SK-N-MC (cell line): ENCODE measurements around the gene NAA10.

Source experiments
- DNase-seq: peaks from one replicate; pipeline ENCODE4 v3.0.0-alpha.2; 2011; ENCODE audit warnings: low read depth, low spot score
- H3K27ac ChIP-seq: fragments of 200-600 bp; sonication (generic); 2 replicates; pipeline ENCODE4 v1.5.1; 2016; ENCODE audit warnings: mixed run types
- H3K36me3 ChIP-seq: fragments of 200-600 bp; sonication (generic); 2 replicates; pipeline ENCODE4 v1.6.1; 2017; ENCODE audit warnings: antibody characterized with exemption, low read length, mixed read lengths; ENCODE audit not compliant: insufficient read depth
- H3K4me3 ChIP-seq: fragments of 200-600 bp; sonication (generic); 2 replicates; pipeline ENCODE4 v1.5.1; 2016
- H3K9ac ChIP-seq: fragments of 200-600 bp; sonication (generic); 2 replicates; pipeline ENCODE4 v1.8.0; 2017; ENCODE audit warnings: mixed run types, mixed read lengths; ENCODE audit not compliant: insufficient read length
- H3K9me3 ChIP-seq: fragments of 200-600 bp; sonication (generic); 2 replicates; pipeline ENCODE4 v1.6.1; 2017; ENCODE audit warnings: low read depth, mild to moderate bottlenecking, antibody characterized with exemption, low read length, moderate library complexity, mixed read lengths
- EZH2 ChIP-seq: fragments of 200-600 bp; sonication (generic); IDR thresholded peaks from one replicate; pipeline ENCODE4 v1.6.1; 2017; ENCODE audit warnings: antibody characterized with exemption
- FOXP2 ChIP-seq: optimal IDR thresholded peaks from 2 replicates; pipeline ENCODE3; 2011; ENCODE audit warnings: mild to moderate bottlenecking, moderate library complexity; ENCODE audit not compliant: insufficient read depth; ENCODE audit errors: extremely low read length, control extremely low read depth
- POLR2AphosphoS5 ChIP-seq: IDR thresholded peaks from 2 replicates; pipeline ENCODE4 v1.6.1; 2012; ENCODE audit warnings: mild to moderate bottlenecking, low read depth, low read length, borderline replicate concordance

The NAA10 gene

DNA sequence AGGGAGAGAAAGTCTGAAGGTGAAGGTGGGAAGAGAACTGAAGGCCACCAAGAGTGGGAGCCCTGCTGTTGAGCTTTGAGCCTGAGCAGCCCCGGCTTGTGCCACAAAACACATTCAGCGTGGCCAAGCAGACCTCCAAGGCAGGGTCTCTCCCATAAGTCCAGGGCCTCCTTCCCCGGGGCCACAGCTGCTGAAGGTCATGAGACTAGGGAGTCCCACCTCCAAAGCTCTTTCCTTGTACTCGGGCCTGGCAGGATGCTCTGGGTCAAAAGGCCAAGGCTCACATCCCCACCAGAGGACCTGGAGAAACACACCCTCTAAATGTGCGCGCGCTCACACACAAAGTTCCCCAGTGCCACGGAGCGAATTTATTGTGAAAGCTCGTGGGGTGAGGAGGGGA lies 5.3 kb downstream of the NAA10 start:
- no peak for DNase-seq
- peaks cover 5% of the 10 kb centered on the region; the same call in 1 of the 2 replicates for H3K36me3 ChIP-seq
- H3K27ac ChIP-seq = peak overlapping the region; percentile 10; the same call in 1 of the 2 replicates
- H3K9ac ChIP-seq = no peak overlapping the region
- H3K9me3 ChIP-seq = no peaks in the 10 kb centered on the region
- TF ChIP-seq EZH2 (no peak), POLR2AphosphoS5 (no peak), FOXP2 (no peak)
- no peak overlapping the region for H3K4me3 ChIP-seq

DNA sequence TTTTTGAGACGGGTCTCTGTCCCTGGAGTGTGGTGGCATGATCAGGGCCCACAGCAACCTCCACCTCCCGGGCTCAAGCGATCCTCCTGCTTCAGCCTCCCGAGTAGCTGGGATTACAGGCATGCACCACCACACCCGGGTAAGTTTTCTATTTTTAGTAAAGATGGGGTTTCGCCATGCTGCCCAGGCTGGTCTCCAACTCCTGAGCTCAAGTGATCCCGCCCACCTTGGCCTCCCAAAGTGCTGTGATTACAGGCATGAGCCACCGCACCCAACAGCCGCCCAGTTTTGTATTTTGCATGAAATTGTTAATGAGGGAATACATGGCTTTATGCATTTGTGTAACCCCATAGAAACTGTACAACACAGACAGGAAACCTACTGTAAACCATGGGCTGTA lies 6.0 kb downstream of the NAA10 start:
- H3K36me3 ChIP-seq = peaks cover 5% of the 10 kb centered on the region; the same call in 1 of the 2 replicates
- DNase-seq = no peak
- H3K4me3 ChIP-seq = peak overlapping the region; percentile 69
- no peaks in the 10 kb centered on the region for H3K9me3 ChIP-seq
- no peak overlapping the region for H3K9ac ChIP-seq
- H3K27ac ChIP-seq = no peak overlapping the region
- no peak for TF ChIP-seq EZH2

DNA sequence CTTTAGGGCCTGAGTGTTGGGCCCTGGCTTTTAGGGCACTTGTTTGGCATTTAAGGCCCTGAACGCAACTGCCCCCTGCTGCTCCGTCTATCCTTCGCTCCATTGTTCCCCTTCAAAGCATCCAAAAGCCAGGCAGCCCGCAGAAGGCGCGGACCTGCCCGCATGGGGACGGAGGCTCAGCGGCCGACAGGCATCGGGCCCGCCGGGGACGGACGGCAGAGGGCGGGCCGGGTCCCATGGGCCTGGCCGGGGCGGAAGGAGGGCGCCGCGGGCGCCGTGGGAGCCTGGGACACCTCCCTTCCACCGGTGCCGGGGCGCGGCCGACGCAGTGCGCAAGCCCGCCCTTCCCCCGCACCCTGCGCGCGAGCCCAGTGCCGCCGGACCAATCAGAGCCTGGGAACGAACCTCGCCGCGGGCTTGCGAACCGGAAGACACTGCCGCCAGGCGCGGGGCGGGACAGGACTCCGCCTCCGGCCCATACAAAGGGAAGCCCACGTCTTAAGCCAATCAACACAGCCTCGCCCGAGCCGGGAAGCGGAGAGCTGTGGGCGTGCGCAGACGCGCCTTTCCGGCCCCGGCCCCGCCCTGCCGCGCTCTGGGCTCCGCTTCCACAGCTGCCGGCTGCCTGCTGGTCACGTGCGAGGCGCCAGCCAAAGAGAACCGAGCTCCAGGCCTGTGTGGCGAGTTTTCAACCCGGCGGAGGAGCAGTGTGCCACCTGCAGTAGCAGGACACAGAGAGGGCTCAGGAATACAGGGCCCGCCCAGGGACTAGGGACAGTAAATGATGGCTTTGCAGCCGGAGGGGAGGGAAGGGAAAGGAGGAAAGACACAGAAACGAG lies 6.7 kb downstream of the NAA10 start:
- Histone ChIP-seq H3K9ac (peak overlapping the region; percentile 95), H3K4me3 (peak overlapping the region; percentile 81), H3K27ac (peak overlapping the region; percentile 94), H3K9me3 (no peaks in the 10 kb centered on the region), H3K36me3 (peaks cover 5% of the 10 kb centered on the region; the same call in 1 of the 2 replicates)
- TF ChIP-seq EZH2 = no peak
- TF ChIP-seq FOXP2 = peak; percentile 78
- TF ChIP-seq POLR2AphosphoS5 = peak; percentile 80
- peak; percentile 69 for DNase-seq

DNA sequence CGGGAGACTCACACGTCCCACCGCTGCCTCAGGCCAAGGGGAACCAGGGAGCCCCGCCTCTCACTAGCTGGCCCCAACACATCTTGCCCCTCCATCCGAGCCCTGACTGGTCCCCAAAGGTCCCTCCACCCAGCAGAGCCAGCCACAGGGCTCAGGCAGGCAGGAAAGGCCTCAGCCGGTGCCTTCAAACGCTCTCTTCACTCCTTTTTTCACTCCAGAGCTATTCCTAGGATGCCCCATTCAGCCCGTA lies 7.2 kb downstream of the NAA10 start:
- peak overlapping the region; percentile 95 for H3K9ac ChIP-seq
- peaks cover 5% of the 10 kb centered on the region; the same call in 1 of the 2 replicates for H3K36me3 ChIP-seq
- no peak for TF ChIP-seq EZH2
- TF ChIP-seq POLR2AphosphoS5 = no peak
- no peak for TF ChIP-seq FOXP2
- H3K4me3 ChIP-seq = peak overlapping the region; percentile 81
- peak overlapping the region; percentile 94 for H3K27ac ChIP-seq
- no peak for DNase-seq
- no peaks in the 10 kb centered on the region for H3K9me3 ChIP-seq

DNA sequence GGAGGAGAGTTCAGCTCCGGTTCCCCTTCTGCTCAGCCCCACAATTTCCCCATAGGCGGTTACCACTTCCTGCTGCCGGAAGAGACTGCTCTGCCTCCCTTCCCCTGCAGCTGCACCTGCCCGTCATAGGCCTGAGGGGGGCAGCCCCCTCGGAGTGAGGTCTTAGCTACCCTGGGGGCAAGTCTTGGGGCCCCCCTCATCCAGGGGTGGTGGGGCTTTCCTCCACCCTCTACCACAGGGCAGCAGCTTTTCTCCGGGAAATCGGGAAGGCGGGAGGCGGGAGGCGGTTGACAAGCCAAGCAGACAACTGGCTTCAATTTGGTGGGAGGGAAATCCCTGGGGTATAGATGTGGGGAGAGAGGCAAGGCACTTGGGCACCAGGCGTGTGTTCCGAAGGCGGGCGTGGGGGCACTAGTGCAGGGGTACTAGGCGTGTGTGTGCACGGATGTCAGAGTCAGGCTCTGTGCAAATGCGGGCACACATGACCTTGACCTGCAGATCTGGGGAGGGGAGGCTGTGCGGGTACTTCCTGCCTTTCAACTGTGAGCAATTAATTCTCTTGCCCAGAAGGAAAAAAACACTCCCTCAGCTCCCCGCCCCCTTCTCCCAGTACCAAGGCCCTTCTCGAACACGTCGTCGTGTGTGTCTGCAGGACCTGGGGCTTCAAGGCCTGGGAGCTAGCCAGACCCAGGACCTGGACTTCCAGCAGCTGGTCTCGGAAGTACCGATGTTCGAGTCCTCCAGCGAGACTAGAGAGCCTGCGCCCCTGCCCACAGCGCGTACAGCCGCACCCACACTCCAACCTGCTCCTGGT lies 7.8 kb downstream of the NAA10 start:
- Histone ChIP-seq H3K27ac (peak overlapping the region; percentile 94), H3K9ac (peak overlapping the region; percentile 95), H3K9me3 (no peaks in the 10 kb centered on the region), H3K36me3 (peaks cover 4% of the 10 kb centered on the region; the same call in 1 of the 2 replicates), H3K4me3 (peak overlapping the region; percentile 81)
- DNase-seq = peak; percentile 64
- TF ChIP-seq FOXP2 = no peak

DNA sequence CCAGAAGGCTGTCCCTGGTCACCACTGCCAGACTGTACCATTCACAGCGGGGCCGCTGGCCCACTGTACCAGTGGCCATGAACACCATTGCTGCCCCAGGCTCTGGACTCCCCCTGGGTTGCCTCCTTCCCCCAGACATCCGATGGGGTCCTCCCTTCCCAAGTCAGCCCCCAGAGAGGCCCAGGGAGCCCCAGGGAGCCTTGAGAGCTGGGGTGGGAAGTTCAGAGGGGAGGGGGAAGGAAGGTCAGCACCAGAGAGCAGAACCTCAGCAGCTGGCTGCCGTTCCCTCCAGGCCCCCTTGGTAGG lies 8.3 kb downstream of the NAA10 start:
- Histone ChIP-seq H3K9me3 (no peaks in the 10 kb centered on the region), H3K4me3 (peak overlapping the region; percentile 81), H3K27ac (peak overlapping the region; percentile 94), H3K9ac (no peak overlapping the region), H3K36me3 (no peaks in the 10 kb centered on the region; the same call in 1 of the 2 replicates)
- TF ChIP-seq POLR2AphosphoS5 (no peak), EZH2 (no peak), FOXP2 (no peak)
- DNase-seq = no peak

DNA sequence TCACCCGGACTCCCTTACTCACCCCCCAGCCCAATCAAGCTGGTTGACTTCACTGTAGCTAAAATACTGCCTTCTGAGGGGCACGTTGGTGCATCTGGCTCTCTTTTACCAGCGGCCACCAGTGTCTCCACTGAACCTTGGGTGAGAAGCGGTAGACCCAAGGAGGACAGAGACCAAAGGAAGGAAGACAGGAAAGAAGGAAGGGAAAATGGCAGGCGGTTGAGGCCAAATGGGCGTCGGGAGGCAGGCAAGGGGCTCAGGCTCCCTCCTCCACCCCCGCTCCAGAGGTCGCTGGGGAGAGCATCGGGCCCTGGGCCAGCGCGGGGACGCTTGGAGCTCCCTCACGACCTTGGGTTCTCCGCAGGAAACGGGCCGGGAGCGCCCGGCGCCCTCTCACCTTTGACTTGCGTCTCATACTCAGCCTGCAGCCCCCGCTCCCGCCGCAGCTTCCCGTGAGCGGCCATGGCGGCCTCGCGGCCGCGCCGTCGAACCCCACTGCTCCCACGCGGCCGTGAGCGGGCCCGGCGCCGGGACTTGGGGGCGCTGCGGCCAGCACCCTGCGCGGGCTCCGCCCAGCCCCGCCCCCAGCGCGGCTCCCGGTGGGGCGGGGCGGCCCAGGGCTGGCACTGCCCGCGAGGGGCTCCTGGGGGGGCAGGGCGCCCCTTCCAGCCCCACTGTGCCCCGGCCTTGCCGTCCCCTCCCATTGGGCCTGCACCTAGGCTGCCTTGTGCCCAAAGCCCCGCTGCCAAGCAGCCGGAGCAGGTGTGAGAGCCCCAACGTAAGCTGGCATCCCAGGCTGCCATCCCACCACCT lies 8.9 kb downstream of the NAA10 start, which contains the start of gene ARHGAP4:
TSS of gene ARHGAP4 (minus strand) at position 526 of the 813 bp plus-strand sequence. CDS start at position 464, 62 bp downstream.
- Histone ChIP-seq H3K27ac (peak within 1 kb of the TSS; percentile 94), H3K4me3 (peak within 1 kb of the TSS; percentile 81), H3K9ac (peak within 1 kb of the TSS; percentile 95), H3K9me3 (no peaks in the 10 kb centered on the region), H3K36me3 (no peaks in the 10 kb centered on the region; the same call in 1 of the 2 replicates)
- DNase-seq = no peak
- TF ChIP-seq EZH2 (no peak), POLR2AphosphoS5 (no peak), FOXP2 (no peak)

DNA sequence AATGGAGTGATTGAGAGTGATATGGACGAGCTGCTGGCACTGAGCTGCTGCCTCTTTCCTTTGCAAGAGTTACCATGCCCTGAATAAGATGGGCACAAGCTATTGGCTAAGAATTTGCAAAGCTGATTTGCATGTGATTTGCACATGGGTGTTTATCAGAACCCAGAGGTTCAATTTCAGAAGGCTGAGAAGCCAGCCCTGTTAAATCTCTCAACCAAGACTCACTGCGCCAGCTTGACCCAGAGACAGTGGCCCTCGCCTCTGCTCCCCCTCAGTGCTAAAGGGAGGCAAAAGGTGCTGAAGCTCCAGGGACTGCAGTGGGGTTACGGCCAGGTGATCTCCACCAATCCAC lies 9.5 kb downstream of the NAA10 start:
- no peak overlapping the region for H3K4me3 ChIP-seq
- TF ChIP-seq FOXP2 = no peak
- no peak for TF ChIP-seq POLR2AphosphoS5
- TF ChIP-seq EZH2 = no peak
- H3K9me3 ChIP-seq = no peaks in the 10 kb centered on the region
- peak overlapping the region; percentile 69 for H3K27ac ChIP-seq
- H3K9ac ChIP-seq = no peak overlapping the region
- DNase-seq = no peak
- no peaks in the 10 kb centered on the region; the same call in 1 of the 2 replicates for H3K36me3 ChIP-seq
